GM19023 (cell line): ENCODE measurements around the gene CHM.
"Not testable (repeated sequence)": the region's sequence is repeated elsewhere in the genome, so short reads cannot be mapped to it uniquely, and the experiment has no call there.

Source experiments
- ATAC-seq: cut with Tn5 transposase; IDR thresholded peaks from one replicate; pipeline ENCODE4 v1.9.1; 2021; ENCODE audit warnings: mild to moderate bottlenecking, moderate library complexity; ENCODE audit not compliant: unreplicated experiment

CHM gene

DNA sequence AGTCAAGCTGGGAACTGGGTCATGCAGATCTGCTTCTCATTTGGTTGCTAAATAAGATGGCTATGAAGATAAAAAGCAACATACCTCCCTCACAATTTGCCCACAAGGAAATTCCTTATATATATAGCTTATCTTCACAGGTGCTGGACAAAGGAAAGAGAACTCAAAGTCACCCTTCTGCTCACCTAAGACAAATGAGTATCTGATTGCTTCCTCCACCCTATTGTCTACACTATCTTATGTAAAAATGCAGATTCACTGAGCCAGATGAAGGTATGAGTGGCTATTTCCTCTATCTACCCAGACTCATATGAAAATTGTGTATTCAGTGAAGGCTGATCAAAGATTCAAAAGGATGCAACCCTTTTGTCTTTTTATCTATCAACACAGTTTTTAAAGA lies 50.8 kb downstream of the CHM start:
- no peak for ATAC-seq

DNA sequence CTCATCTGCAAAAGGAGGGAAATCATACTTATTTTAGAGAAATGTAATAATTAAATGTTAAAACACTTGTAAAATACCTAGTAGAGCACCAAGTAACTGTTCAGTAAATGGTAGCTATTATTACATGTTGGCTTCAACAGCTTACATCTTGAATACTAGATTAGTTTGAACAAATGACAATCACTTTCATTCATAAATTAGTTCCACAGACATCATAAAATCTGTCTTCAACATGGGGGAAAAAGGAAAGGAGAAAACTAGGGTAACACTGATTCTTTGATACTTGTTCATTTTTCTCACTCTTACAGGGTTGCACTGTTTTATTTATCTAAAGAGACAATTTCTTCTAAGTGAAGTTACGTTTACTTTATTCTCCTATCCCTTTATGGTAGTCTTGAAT lies 51.7 kb downstream of the CHM start:
- ATAC-seq: no peak

DNA sequence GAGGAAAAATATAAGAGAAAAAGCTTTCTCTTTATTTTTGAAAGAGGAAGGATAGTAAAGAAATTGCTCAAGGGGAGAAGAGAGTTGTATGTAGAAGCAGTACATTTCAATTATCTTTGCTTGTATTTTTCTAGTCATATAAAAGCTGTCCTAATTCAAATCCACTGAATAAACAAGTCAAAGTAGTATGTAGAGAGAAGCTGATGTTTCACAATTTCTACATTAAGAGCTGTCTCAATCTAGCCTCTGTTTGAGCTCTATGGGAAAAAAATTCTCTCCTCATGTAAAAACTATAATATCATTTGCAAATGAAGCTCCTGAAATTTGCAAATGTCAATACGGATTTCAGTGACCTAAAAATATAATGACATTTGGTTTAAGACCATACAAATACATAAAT lies 52.6 kb downstream of the CHM start:
- ATAC-seq: no peak

DNA sequence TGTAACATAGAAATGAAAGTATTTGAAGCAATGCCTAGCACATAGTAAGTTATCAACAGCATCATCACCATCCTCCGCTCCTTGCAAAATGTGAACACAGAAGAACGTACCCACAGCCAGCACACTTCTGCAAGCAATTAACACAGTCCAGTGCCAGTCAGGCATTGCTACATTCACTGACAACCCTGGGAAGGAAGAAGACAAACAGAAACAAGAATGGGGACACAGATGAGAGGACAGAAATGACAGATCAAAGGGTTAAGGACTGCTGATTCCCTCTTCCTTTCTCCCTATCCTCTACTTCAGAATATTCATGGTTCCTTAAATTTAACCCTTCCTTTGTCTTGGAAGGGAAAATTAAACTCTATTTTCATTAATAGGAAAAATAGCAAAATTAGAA lies 53.1 kb downstream of the CHM start:
- no peak for ATAC-seq

DNA sequence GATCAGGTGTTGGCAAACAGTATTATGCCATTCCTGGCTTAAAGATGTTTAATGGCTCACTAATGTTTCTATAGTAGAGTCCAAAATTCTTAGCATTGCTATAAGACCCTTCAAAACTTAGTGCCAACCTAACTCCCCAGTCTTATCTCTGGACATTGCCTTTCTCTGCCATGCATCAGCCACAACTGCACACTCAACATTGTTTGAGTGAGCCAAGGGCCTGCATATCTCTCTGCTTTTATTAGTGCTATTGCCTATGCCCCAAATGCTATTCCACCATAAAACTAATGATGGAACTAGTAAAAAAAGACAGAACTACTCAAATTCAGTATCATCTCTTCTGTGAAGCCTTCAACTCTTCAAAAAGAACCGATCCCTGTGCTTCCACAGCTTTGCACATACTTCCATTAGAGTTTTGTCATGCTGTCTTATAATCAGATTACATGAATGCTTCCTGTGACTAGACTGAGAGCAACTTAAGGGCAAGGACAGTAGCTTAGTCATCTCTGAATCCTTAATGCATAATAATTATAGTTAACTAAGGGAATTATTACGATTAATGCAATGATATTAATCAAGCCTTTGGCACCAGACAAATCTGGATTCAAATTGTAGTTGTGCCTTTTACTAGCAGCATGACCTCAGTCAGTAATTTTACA lies 53.7 kb downstream of the CHM start:
- ATAC-seq: no peak

DNA sequence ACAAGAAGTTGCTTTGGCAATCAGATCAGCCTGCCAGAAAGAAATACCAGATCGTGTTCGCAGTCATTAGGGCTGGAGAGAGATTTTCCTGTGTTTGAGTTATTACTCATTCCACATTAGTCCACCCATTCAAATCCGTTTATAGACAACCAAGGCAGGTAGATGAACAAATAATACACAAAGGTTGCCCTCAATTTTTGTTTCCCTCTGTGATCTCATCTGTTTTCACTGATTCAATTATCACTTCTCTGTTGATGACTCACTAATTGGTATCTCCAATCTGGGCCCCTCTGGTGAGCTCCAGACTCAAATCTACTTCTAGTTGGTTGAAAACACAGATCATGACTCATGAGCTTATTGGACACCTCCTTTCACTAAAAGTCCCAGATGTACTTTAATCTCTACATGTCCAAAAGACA lies 54.5 kb downstream of the CHM start:
- no peak for ATAC-seq

DNA sequence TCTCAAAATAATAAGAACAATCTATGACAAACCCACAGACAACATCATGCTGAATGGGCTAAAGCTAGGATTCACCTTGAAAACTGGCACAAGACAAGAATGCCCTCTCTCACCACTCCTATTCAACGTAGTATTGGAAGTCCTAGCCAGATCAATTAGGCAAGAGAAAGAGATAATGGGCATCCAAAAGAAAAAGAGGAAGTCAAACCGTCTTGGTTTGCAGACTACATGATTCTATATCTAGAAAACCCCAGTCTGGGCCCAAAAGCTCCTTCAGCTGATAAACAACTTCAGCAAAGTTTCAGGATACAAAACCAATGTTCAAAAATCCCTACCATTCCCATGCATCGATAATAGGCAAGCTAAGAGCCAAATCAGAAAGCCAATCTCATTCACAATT lies 59.0 kb downstream of the CHM start:
- no peak for ATAC-seq

DNA sequence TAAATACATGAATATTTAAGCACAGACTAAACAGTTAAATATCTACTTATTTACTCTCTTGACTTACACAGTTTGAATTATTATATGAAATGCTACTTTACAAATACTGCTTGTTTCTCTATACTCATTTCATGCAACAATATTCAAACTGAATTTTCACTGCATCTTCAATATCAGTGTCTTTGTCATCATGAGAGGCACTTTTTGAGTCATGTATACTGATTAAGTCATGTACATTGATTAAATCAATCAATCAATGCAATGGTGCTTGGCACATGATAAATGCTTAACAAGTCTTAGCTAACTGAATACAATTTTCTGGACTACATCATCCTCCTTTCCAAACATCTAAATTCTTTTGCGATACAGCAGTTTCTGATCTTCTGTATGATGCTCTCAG lies 67.1 kb downstream of the CHM start:
- ATAC-seq: no peak

DNA sequence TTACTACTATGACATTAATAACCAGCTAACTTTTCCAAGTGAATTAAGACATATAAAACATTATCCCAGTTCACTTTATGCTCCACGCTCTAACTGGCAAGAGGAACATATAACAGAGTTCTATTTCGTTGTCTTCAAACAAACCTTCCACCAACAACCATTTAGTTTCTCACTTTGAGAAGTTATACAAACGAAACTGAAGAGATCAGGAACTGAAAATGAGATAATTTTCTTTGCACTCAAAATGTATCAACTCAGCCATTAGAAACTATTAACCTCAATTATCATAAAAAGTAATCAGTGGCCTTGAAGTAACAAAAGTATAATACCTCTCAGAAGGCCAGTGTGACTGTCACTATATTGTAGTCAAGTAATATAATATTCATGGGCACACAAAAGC lies 70.1 kb downstream of the CHM start:
- peak; percentile 74 for ATAC-seq

DNA sequence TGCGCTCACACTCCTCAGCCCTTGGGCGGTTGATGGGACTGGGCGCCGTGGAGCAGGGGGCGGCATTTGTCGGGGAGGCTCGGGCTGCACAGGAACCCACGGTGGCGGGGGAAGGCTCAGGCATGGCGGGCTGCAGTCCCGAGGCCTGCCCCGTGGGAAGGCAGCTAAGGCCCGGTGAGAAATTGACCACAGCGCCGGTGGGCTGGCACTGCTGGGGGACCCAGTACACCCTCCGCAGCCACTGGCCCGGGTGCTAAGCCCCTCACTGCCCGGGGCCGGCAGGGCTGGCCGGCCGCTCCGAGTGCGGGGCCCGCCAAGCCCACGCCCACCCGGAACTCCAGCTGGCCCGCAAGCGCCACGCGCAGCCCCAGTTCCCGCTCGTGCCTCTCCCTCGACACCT lies 75.0 kb downstream of the CHM start:
- not testable (repeated sequence) for ATAC-seq

DNA sequence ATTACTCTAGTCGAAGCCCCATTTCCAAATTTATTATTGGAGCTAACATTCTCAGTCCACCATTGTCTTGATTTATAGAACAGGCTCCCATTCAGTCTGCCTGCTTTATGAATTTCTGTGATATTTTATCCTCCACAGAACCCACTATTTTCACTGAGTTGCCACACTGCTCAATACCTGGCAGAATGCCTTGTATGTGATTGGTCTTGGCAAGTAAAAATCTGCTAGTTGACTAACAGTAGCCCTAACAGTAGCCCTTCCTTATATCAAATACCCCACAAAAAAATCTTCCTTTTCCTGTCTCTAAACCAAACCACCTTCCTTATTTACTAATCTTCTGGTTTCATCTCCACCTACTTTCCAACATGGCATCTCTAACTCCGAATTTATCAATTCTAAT lies 82.6 kb downstream of the CHM start:
- ATAC-seq: no peak

DNA sequence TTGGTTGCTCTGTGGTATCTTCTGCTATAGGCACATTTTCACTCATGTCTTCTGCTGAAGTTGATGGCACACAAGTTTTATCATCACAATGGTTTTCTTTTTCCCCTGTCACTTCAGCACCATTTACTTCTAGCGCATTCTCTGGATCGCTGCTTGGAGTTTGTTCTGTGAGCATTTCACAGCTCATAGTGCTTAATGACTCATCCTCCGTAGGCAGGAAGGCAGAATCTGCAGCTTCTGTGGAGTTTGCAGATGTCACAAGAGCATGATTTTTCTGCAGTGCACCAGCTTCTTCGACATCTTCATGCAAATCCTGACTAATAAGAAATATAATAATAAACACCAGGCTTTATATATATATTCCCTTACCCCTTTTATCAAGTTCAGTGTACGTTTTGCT lies 83.6 kb downstream of the CHM start:
- ATAC-seq: no peak

DNA sequence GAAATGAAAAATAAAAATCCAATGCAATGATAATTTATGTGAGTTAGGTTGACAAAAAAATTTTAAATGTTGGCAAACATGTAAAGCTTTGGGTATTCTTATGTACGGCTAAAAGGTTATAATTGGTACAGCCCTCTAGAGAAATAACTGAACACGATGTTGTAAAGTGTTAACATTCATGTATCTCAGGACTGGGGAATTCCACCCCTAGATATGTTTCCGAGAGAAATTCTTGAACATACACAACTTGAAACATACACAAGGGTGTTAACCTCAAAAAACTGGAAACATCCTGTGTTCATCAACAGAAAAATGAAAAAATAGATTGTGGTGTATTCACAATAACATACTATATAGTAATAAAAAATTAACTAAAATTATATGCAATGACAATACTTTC lies 91.8 kb downstream of the CHM start:
- no peak for ATAC-seq

DNA sequence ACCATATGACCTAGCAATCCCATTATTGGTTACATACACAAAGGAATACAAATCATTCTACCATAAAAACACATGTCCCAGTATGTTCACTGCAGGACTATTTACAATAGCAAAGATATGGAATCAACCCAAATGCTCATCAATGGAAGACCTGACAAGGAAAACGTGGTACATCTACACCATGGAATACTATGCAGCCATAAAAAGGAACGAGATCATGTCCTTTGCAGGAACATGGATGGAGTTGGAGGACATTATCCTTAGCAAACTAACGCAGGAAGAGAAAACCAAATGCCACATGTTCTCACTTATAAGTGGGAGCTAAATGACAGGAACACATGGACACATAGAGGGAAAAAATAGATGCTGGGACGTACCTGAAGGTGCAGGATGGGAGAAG lies 102.6 kb downstream of the CHM start:
- ATAC-seq: not testable (repeated sequence)

DNA sequence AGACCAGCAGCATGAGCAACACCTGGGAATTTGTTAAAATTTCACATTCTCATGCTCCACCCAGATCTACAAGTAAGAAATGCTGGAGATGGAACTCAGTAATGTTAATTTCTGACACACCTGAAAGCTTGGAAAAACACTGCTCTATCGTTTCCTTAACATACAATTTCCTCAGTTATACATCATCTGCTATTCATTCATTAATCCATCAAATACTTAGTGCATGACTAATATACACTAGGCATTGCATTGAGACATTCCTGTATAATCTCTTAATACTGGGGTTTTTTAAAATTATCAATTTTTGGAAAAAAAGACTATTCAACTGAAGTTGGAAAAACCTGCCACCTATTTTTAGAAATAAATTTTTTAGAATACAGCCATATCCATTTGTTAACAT lies 106.1 kb downstream of the CHM start:
- no peak for ATAC-seq

DNA sequence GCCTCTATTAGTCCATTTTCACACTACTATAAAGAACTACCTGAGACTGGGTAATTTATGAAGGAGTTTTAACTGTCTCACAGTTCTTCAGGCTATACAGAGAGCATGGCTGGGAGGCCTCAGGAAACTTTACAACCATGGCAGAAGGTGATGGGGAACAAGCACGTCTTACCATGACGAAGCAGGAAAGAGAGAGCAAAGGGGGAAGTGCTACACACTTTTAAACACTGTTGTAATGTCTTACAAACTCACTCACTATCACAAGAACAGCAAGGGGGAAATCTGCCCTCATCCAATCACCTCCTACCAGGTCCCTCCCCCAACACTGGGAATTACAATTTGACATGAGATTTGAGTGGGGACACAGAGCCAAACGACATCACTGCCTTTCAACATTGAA lies 107.4 kb downstream of the CHM start:
- not testable (repeated sequence) for ATAC-seq

DNA sequence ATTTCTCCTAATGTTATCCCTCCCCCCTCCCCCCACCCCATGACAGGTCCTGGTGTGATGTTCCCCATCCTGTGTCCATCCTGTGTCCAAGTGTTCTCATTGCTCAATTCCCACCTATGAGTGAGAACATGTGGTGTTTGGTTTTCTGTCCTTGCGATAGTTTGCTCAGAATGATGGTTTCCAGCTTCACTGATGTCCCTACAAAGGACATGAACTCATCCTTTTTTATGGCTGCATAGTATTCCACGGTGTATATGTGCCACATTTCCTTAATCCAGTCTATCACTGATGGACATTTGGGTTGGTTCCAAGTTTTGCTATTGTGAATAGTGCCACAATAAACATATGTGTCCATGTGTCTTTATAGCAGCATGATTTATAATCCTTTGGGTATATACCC lies 113.0 kb downstream of the CHM start:
- ATAC-seq: not testable (repeated sequence)

DNA sequence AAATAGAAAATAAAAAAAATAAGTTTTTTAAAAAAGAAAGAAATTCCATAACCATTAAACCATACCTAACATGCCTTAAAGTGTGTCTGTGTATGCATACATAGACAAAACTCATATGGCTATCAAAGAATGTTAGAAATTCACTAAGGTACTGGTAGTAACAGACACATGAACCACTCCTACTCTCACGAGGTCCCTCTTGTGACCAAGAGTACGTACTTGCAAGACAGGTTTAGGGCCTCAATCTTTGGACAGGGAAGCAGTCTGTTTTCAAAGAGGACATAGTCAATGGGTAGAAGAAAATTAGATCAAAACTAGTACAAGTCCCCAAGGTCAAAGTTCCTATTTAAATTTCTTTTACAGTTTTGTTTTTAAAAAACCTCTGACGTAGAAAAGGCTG lies 117.3 kb downstream of the CHM start:
- no peak for ATAC-seq

DNA sequence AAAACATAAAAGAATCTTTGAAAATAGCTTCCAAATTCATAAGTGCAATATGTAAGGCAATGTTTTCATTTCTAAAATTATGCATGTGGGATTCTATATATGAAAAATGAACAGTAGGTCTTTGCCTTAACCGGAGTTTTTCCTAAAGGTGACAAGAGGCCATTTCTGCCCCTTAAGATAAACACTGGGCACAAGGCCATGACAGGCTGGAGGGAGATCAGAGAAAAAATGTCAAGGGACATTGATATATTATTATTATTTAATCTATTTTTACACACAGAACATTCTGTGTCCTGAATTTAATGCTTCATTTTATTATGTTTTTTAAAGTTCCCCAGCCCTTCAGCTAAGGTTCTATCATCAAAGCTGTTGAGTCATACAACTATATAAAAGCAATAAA lies 118.8 kb downstream of the CHM start:
- no peak for ATAC-seq

DNA sequence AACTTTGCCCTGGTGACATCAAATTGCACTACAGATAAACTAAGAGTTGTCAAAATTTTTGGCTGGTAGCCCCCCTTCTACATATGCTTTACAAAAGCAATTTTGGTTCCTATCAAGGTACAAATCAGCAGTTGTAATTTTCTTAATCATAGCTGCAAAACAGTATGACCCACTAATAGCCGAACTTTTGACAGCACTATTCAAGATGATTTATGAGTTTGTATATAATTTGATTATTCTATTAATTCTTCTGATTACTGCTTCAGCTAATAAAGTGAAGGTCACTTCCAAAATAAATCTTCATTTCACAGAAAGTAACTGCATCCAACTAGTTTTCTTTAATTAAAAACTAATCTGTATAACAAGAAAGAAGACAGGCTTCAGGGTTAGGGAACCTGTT lies 119.6 kb downstream of the CHM start:
- no peak for ATAC-seq

DNA sequence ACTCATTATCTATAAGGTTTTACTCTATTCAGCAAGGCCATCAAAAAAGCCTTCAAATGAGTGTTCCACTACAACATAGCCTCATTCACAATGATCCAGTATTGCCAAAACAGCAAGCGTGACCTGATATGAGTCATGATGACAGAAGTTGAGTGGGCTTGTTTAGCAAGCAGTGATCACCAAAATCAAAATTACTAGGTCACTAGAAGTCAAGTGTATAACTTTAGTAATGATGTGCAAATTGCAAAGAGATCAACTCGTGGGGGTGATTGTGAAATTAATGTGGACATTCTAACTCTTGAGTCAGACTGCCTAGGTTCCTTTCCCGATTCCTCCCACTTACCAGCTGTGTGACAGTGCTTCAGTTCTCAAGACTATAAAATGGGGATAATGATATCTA lies 124.5 kb downstream of the CHM start:
- ATAC-seq: no peak

DNA sequence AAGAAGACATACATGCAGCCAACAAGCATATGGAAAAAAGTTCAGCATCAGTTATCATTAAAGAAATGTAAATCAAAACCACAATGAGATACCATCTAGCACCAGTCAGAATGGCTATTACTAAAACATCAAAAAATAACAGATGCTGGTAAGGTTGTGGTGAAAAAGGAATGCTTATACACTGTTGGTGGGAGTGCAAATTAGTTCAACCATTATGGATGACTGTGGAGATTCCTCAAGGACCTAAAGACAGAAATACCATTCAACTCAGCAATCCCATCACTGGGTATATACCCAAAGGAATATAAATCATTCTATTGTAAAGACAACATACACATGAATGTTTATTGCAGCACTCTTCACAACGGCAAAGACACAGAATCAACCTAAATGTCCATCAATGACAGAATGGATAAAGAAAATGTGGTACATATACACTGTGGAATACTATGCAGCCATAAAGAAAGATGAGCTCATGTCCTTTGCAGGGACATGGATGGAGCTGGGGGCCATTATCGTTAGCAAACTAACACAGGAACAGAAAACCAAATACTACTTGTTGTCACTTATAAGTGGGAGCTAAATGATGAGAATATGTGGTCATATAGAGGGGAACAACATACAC lies 130.6 kb downstream of the CHM start:
- ATAC-seq: not testable (repeated sequence)

DNA sequence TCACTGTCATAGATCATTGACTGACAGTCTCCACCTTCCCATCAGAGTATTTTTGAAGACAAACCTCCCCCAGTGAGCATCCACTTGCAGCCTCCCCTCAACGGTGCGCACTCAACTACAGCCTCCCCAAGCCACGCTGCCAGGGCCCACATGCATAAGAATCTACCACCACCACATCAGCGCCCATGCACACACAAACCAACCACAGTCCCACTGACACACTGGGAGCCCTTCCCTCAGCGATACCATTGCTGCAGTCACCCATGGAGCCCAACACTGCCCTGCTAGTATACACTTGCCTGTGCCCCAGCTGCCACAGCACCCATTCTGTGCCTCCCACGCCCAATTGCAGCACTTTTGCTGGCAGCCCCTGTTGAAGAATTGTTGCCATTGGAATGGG lies 132.9 kb downstream of the CHM start:
- no peak for ATAC-seq
